Measurements from ENCODE around the gene DUOX1.

GRCh38 chr15:45157974-45158373 lies 28.2 kb downstream of the DUOX1 start:
- TF ChIP-seq, protein P1, sequence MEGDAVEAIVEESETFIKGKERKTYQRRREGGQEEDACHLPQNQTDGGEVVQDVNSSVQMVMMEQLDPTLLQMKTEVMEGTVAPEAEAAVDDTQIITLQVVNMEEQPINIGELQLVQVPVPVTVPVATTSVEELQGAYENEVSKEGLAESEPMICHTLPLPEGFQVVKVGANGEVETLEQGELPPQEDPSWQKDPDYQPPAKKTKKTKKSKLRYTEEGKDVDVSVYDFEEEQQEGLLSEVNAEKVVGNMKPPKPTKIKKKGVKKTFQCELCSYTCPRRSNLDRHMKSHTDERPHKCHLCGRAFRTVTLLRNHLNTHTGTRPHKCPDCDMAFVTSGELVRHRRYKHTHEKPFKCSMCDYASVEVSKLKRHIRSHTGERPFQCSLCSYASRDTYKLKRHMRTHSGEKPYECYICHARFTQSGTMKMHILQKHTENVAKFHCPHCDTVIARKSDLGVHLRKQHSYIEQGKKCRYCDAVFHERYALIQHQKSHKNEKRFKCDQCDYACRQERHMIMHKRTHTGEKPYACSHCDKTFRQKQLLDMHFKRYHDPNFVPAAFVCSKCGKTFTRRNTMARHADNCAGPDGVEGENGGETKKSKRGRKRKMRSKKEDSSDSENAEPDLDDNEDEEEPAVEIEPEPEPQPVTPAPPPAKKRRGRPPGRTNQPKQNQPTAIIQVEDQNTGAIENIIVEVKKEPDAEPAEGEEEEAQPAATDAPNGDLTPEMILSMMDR (IDR thresholded peaks at IDR 0.05), result no peak
- no peak for TF ChIP-seq POLR2A (IDR thresholded peaks at IDR 0.05)
